Liver (tissue), 9 donors: ENCODE results near the gene DUSP1. TPM values are rescaled to one million over a fixed set of nuclear protein-coding genes. Genes with fewer than 3 reads are reported as not detected.

Source experiments
- DNase-seq: peaks from one replicate; pipeline ENCODE4 v3.0.0-alpha.2; 2017; ENCODE audit warnings: low spot score
- H3K27ac ChIP-seq, 2 donors: one replicate each; pipeline ENCODE4 v1.7.0; 2013; ENCODE audit warnings: inconsistent platforms in 2 of 2, low read length in 2 of 2, control low read depth in 1 of 2, low read depth in 1 of 2, mild to moderate bottlenecking in 1 of 2
- H3K27me3 ChIP-seq, 4 donors: one replicate each; pipeline versions ENCODE4 v1.6.1 to v1.7.0; 2013; ENCODE audit warnings: low read length in 3 of 4, inconsistent platforms in 1 of 4, mild to moderate bottlenecking in 1 of 4, moderate library complexity in 1 of 4; ENCODE audit not compliant: control insufficient read depth in 4 of 4, insufficient read depth in 4 of 4
- H3K36me3 ChIP-seq, 4 donors: one replicate each; pipeline versions ENCODE4 v1.6.1 to v1.7.0; 2013; ENCODE audit warnings: low read length in 3 of 4, mild to moderate bottlenecking in 3 of 4, low read depth in 1 of 4, moderate library complexity in 1 of 4; ENCODE audit not compliant: control insufficient read depth in 4 of 4, insufficient read depth in 3 of 4
- H3K4me1 ChIP-seq, 4 donors: one replicate each; pipeline versions ENCODE4 v1.6.1 to v1.7.0; 2013; ENCODE audit warnings: low read length in 3 of 4, mild to moderate bottlenecking in 3 of 4, moderate library complexity in 1 of 4; ENCODE audit not compliant: control insufficient read depth in 4 of 4, insufficient read depth in 4 of 4
- H3K4me3 ChIP-seq, 3 donors: one replicate each; pipeline versions ENCODE4 v1.6.1 to v1.7.0; 2013; ENCODE audit warnings: low read length in 3 of 3, control low read depth in 1 of 3, low read depth in 1 of 3, mild to moderate bottlenecking in 1 of 3
- H3K9ac ChIP-seq, 2 donors: one replicate each; pipeline ENCODE4 v1.7.0; 2013; ENCODE audit warnings: low read length in 2 of 2, mild to moderate bottlenecking in 2 of 2, moderate library complexity in 2 of 2, control low read depth in 1 of 2, low read depth in 1 of 2
- H3K9me3 ChIP-seq, 4 donors: one replicate each; pipeline versions ENCODE4 v1.6.1 to v1.7.0; 2013; ENCODE audit warnings: low read length in 3 of 4; ENCODE audit not compliant: control insufficient read depth in 4 of 4
- EGR1 ChIP-seq, 2 donors: IDR thresholded peaks; 2 replicates each; pipeline ENCODE4 v1.6.1; 2016 to 2018; ENCODE audit warnings: antibody characterized with exemption in 2 of 2, low read depth in 2 of 2
- FOXA1 ChIP-seq: IDR thresholded peaks from 2 replicates; pipeline ENCODE4 v1.6.1; 2016; ENCODE audit warnings: antibody characterized with exemption
- FOXA2 ChIP-seq: IDR thresholded peaks from 2 replicates; pipeline ENCODE4 v1.6.1; 2016; ENCODE audit warnings: antibody characterized with exemption
- GABPA ChIP-seq, 2 donors: IDR thresholded peaks in 1 of 2; conservative IDR thresholded peaks in 1 of 2; 2 replicates each; pipeline ENCODE4 v1.6.1; 2016; ENCODE audit warnings: antibody characterized with exemption in 2 of 2, mild to moderate bottlenecking in 1 of 2, moderate library complexity in 1 of 2
- HNF4A ChIP-seq, 2 donors: conservative IDR thresholded peaks; 2 replicates each; pipeline ENCODE4 v1.6.1; 2016; ENCODE audit warnings: antibody characterized with exemption in 2 of 2, mild to moderate bottlenecking in 2 of 2
- HNF4G ChIP-seq: IDR thresholded peaks from 2 replicates; pipeline ENCODE4 v1.6.1; 2016; ENCODE audit warnings: antibody characterized with exemption
- JUND ChIP-seq, 2 donors: IDR thresholded peaks; 2 replicates each; pipeline ENCODE4 v1.6.1; 2016; ENCODE audit warnings: antibody characterized with exemption in 2 of 2
- MAX ChIP-seq: IDR thresholded peaks from 2 replicates; pipeline ENCODE4 v1.6.1; 2016; ENCODE audit warnings: antibody characterized with exemption
- NR2F2 ChIP-seq: IDR thresholded peaks from 2 replicates; pipeline ENCODE4 v1.6.1; 2016; ENCODE audit warnings: antibody characterized with exemption
- RAD21 ChIP-seq, 2 donors: IDR thresholded peaks; 2 replicates each; pipeline ENCODE4 v1.6.1; 2016; ENCODE audit warnings: antibody characterized with exemption in 2 of 2, mild to moderate bottlenecking in 2 of 2
- REST ChIP-seq: IDR thresholded peaks from 2 replicates; pipeline ENCODE4 v1.6.1; 2016; ENCODE audit warnings: antibody characterized with exemption, mild to moderate bottlenecking
- RXRA ChIP-seq, 2 donors: IDR thresholded peaks; 2 replicates each; pipeline ENCODE4 v1.6.1; 2017 to 2018; ENCODE audit warnings: antibody characterized with exemption in 2 of 2, mild to moderate bottlenecking in 1 of 2
- SP1 ChIP-seq: IDR thresholded peaks from 2 replicates; pipeline ENCODE4 v1.6.1; 2018; ENCODE audit warnings: antibody characterized with exemption, mild to moderate bottlenecking
- TAF1 ChIP-seq: conservative IDR thresholded peaks from 2 replicates; pipeline ENCODE4 v1.6.1; 2016; ENCODE audit warnings: antibody characterized with exemption, mild to moderate bottlenecking
- YY1 ChIP-seq: IDR thresholded peaks from 2 replicates; pipeline ENCODE4 v1.6.1; 2016; ENCODE audit warnings: antibody characterized with exemption, mild to moderate bottlenecking
- WGBS: extraction: QIAGEN DNeasy Blood & Tissue Kit; methylation state at CpG from one replicate; pipeline ENCODE4 v1.1.7; 2013; 5-methylcytosine and 5-hydroxymethylcytosine counted together
- polyA plus RNA-seq, 2 donors: library from polyadenylated mRNA; stranded (reverse) in 1 of 2; unstranded in 1 of 2; fragments of 200-250 nt in 1 of 2; fragments of >200 nt in 1 of 2; fragmentation: Nextera tagmentation in 1 of 2; extraction: Ambion mirVana in 1 of 2; gene quantifications; one replicate each; pipeline versions ENCODE4 v1.2.1 to v1.2.3, GENCODE V29; 2013 to 2015
- total RNA-seq, 2 donors: library from RNA; depleted of rRNA; stranded (reverse); fragments of >200 nt; gene quantifications; one replicate each; pipeline ENCODE4 v1.2.3, GENCODE V29; 2014
- TF ChIP-seq, protein P1 (sequence below): IDR thresholded peaks from 2 replicates; pipeline ENCODE4 v1.6.1; 2016; ENCODE audit warnings: antibody characterized with exemption
- donor health status: healthy.
- donor health status: healthy.
- donor health status: healthy.
- donor health status: healthy.
- donor health status: healthy.

DUSP1 gene
- total and polyA plus RNA-seq, 4 donors = 53.2 to 237 (median 110) TPM

DNA sequence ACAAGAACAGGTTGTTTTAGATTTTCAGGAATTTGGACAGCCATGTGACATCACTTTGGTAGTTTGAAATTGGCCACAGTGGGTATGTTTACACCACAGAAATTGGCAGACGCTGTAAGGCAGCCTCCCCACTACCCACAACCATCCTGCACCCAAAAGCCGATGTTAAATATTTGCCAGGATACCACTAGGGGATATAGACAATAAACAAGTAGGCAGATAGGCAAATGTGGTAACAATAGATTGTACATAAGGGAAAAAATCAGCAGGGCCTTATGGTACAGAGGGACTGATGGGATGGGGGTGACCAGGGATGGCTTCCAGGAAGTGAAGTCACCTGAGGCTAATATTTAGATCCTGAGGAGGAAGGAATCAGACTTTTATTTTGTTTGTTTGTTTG, 31.1 kb upstream of the DUSP1 start:
- H3K4me1 ChIP-seq = peaks cover 3 to 6% (median 4%) of the 10 kb centered on the region in 4 donors
- TF ChIP-seq FOXA1 (no peak), SP1 (no peak), RAD21 (IDR thresholded peaks at IDR 0.05) (no peak), MAX (no peak), RXRA (IDR thresholded peaks at IDR 0.05) (no peak), GABPA (IDR thresholded peaks at IDR 0.05 in 1 of 2, conservative IDR thresholded peaks at IDR 0.05 in 1 of 2) (no peak), EGR1 (IDR thresholded peaks at IDR 0.05; ENCODE audit: low read depth in 2 of 2) (no peak), JUND (IDR thresholded peaks at IDR 0.05) (no peak), NR2F2 (no peak), FOXA2 (no peak), TAF1 (no peak), YY1 (no peak), HNF4G (no peak)
- TF ChIP-seq, protein P1, sequence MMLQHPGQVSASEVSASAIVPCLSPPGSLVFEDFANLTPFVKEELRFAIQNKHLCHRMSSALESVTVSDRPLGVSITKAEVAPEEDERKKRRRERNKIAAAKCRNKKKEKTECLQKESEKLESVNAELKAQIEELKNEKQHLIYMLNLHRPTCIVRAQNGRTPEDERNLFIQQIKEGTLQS = no peak
- H3K27ac ChIP-seq = no peak overlapping the region

DNA sequence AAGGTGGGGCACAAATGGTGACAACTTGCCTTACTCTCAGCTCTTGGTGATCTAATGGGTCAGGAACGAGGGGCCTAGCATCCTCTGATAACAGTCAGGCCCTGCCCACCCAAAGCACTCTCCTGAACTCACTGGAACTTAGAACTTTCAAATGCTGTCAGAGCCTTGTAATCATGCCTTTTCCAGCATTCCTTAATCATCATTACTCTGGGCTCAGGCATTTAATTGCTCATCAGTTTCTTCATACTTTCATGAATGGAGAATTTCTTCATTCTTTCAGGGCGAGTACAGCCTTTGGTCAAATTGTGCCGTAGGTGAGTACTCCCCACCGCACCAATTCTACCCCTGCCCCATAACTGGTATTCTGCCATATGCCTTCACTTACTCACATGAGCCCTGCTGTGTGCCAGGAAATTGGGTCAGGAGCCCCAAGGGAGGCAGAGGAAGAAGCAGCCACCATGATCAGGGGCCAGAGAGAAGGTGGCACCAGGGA, 30.2 kb upstream of the DUSP1 start:
- Histone ChIP-seq H3K27ac (no peak overlapping the region), H3K36me3 (no peaks in the 10 kb centered on the region), H3K4me1 (peaks cover 0 to 6% (median 2%) of the 10 kb centered on the region in 4 donors), H3K9me3 (no peaks in the 10 kb centered on the region), H3K27me3 (no peaks in the 10 kb centered on the region), H3K4me3 (no peak overlapping the region), H3K9ac (no peak overlapping the region)
- no peak for DNase-seq
- WGBS = 93% methylated on average over 4 of the region's 4 CpGs
- TF ChIP-seq HNF4A (conservative IDR thresholded peaks at IDR 0.05) = no peak
- TF ChIP-seq NR2F2 = no peak
- no peak for TF ChIP-seq RXRA (IDR thresholded peaks at IDR 0.05)
- TF ChIP-seq JUND (IDR thresholded peaks at IDR 0.05) = no peak

More for the DNA sequence above, 31.1 kb upstream of the DUSP1 start:
- Histone ChIP-seq H3K36me3 (no peaks in the 10 kb centered on the region), H3K9me3 (no peaks in the 10 kb centered on the region), H3K27me3 (no peaks in the 10 kb centered on the region), H3K4me3 (no peak overlapping the region), H3K9ac (no peak overlapping the region)
- 77% methylated on average over 2 of the region's 2 CpGs for WGBS
- DNase-seq = no peak

DNA sequence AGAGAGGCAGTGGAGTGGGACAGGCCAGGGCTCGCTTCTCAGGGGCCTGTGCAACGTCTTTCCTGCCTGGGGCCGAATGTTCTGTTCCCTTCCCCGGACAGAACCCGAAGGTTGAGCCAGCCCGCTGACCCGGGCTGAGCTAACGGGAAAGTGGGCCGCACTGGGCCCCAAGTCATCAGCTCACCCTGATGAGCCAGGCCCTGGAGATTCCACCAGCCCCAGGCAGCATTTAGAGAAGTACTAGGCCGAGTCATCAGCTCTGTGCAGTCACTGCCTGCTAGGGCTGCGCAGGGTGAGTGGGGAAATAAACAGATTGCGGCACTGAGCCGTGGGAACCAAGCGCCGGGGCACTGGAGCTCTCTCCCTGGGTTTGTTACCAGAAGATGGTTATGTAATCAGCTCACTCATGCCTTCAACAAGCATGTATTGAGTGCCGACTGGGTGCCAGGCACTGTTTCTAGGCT, 29.1 kb upstream of the DUSP1 start:
- H3K4me1 ChIP-seq = peaks cover 0 to 6% (median 2%) of the 10 kb centered on the region in 4 donors
- no peak overlapping the region for H3K9ac ChIP-seq
- DNase-seq = no peak
- no peaks in the 10 kb centered on the region for H3K36me3 ChIP-seq
- peak in 1 of 2 donors; percentile 22 for TF ChIP-seq RAD21 (IDR thresholded peaks at IDR 0.05)
- no peak for TF ChIP-seq RXRA (IDR thresholded peaks at IDR 0.05)
- TF ChIP-seq SP1 = peak; percentile 26
- H3K9me3 ChIP-seq = no peaks in the 10 kb centered on the region
- no peak overlapping the region for H3K4me3 ChIP-seq
- no peaks in the 10 kb centered on the region for H3K27me3 ChIP-seq
- WGBS = 84% methylated on average over 16 of the region's 16 CpGs
- H3K27ac ChIP-seq = peak overlapping the region; percentile 63 to 64

DNA sequence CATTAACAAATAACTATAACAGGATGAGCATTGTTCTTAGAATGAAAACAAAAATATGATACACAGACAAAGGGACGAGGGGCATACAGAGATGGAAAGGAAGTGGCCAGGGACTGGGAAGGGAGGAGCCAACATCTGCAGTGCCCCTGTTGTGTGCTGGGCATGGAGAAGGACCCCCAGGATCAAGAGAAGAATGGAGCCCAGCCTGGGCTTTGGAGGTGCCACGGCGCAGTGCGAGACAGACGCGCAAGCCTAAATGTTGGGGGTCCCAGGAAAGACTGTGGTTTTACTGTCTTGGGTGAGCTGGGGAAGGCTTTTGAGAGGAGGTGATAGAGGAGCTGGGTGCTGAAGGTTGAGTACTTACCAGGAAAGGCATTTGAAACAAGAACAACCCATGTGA, 28.4 kb upstream of the DUSP1 start:
- H3K27ac ChIP-seq = peak overlapping the region; percentile 63 to 64
- WGBS = 95% methylated on average over 6 of the region's 6 CpGs
- H3K27me3 ChIP-seq = no peaks in the 10 kb centered on the region
- no peaks in the 10 kb centered on the region for H3K9me3 ChIP-seq
- peak overlapping the region in 1 of 2 donors; percentile 8 for H3K9ac ChIP-seq
- H3K4me3 ChIP-seq = no peak overlapping the region
- no peak for DNase-seq
- H3K36me3 ChIP-seq = no peaks in the 10 kb centered on the region
- peaks cover 0 to 6% (median 2%) of the 10 kb centered on the region in 4 donors for H3K4me1 ChIP-seq
- TF ChIP-seq JUND (IDR thresholded peaks at IDR 0.05) (no peak), MAX (no peak), HNF4A (conservative IDR thresholded peaks at IDR 0.05) (no peak), YY1 (no peak), SP1 (no peak), RAD21 (IDR thresholded peaks at IDR 0.05) (no peak), GABPA (IDR thresholded peaks at IDR 0.05 in 1 of 2, conservative IDR thresholded peaks at IDR 0.05 in 1 of 2) (no peak), HNF4G (no peak), TAF1 (no peak), REST (no peak), EGR1 (IDR thresholded peaks at IDR 0.05; ENCODE audit: low read depth in 2 of 2) (no peak), FOXA1 (no peak)
- TF ChIP-seq, protein P1 = no peak
